Kidney (tissue), 14 donors: Measurements from ENCODE around the gene CBFB. TPM values are rescaled to one million over a fixed set of nuclear protein-coding genes. Genes with fewer than 3 reads are reported as not detected.
A peak's percentile ranks its signal among the peaks of the same experiment; 100 is the strongest.

Source experiments
- DNase-seq, 5 donors: peaks; one replicate each; pipeline ENCODE4 v3.0.0-alpha.2; 2013 to 2020
- FAIRE-seq: peaks from 2 replicates; lab custom pipeline; 2012; peaks lifted over from hg19 to GRCh38; lab: Jason Lieb, UNC
- H3K27ac ChIP-seq, 2 donors: one replicate each; pipeline ENCODE4 v1.7.0; 2013; ENCODE audit warnings: low read depth in 2 of 2, low read length in 2 of 2, inconsistent platforms in 1 of 2
- H3K27me3 ChIP-seq: one replicate; pipeline ENCODE4 v1.7.1; 2013; ENCODE audit warnings: low read length, inconsistent platforms; ENCODE audit not compliant: control insufficient read depth, insufficient read depth
- H3K36me3 ChIP-seq, 3 donors: one replicate each; pipeline versions ENCODE4 v1.7.0 to v1.7.1; 2013; ENCODE audit warnings: low read length in 3 of 3, control low read depth in 1 of 3, inconsistent platforms in 1 of 3; ENCODE audit not compliant: insufficient read depth in 3 of 3, control insufficient read depth in 2 of 3
- H3K4me1 ChIP-seq, 3 donors: one replicate each; pipeline versions ENCODE4 v1.7.0 to v1.7.1; 2013; ENCODE audit warnings: low read length in 3 of 3, inconsistent platforms in 1 of 3, low read depth in 1 of 3; ENCODE audit not compliant: control insufficient read depth in 2 of 3, insufficient read depth in 2 of 3
- H3K4me3 ChIP-seq, 3 donors: one replicate each; pipeline versions ENCODE4 v1.7.0 to v1.8.1; 2013; ENCODE audit warnings: low read length in 3 of 3, control low read depth in 1 of 3, inconsistent platforms in 1 of 3
- H3K9ac ChIP-seq, 3 donors: one replicate each; pipeline versions ENCODE4 v1.7.0 to v1.7.1; 2013; ENCODE audit warnings: low read length in 3 of 3, control low read depth in 1 of 3, inconsistent platforms in 1 of 3
- H3K9me3 ChIP-seq, 3 donors: one replicate each; pipeline versions ENCODE4 v1.7.0 to v1.7.1; 2013; ENCODE audit warnings: low read length in 3 of 3, control low read depth in 1 of 3, inconsistent platforms in 1 of 3; ENCODE audit not compliant: control insufficient read depth in 2 of 3, insufficient read depth in 1 of 3
- CTCF ChIP-seq: IDR thresholded peaks from 3 replicates; pipeline ENCODE4 v1.5.1; 2012; ENCODE audit warnings: mild to moderate bottlenecking, moderate library complexity, borderline replicate concordance; ENCODE audit not compliant: insufficient read depth; ENCODE audit errors: extremely low read depth
- intact Hi-C: fragments of 100-400 bp; cut with DNase I; formaldehyde crosslinking; loops from one replicate; pipeline ENCODE4 v1.11.1; 2022
- polyA plus RNA-seq: library from polyadenylated mRNA; stranded (reverse); fragments of 350-450 nt; fragmentation: Illumina TruSeq; extraction: RNeasy Lipid Tissue Mini Kit (QIAGEN cat#74804); gene quantifications from one replicate; pipeline ENCODE4 v1.2.3, GENCODE V29; 2014; ENCODE audit warnings: low read depth, low replicate concordance; ENCODE audit not compliant: insufficient read depth
- total RNA-seq: library from RNA; stranded (reverse); fragmentation: NEBNext Ultra II Directional; extraction: Animal tissue kit (Norgen Biotek cat#: 25700); gene quantifications from one replicate; pipeline ENCODE4 v1.2.1, GENCODE V29; 2021
- donor health status: control.
- donor health status: control.
- donor health status: control.
- donor health status: control.
- donor health status: control.
- donor health status: DM: yes; HTN: yes; CAD: no.
- donor health status: Normal renal cell carcinoma (clear cell type).

The CBFB gene
- total and polyA plus RNA-seq, 2 donors from 2014 or later = 9.7 to 57.3 TPM

- H3K36me3 ChIP-seq = no peaks in the 10 kb centered on the region
- DNase-seq (no peak), FAIRE-seq (no peak)
- no peaks in the 10 kb centered on the region for H3K27me3 ChIP-seq
- H3K4me1 ChIP-seq = peaks cover 0 to 3% (median 0%) of the 10 kb centered on the region in 3 donors
- H3K9ac ChIP-seq = no peak overlapping the region
- TF ChIP-seq CTCF = no peak
- H3K4me3 ChIP-seq = no peak overlapping the region
- intact Hi-C loops = no loop called here
- no peak overlapping the region for H3K27ac ChIP-seq
- H3K9me3 ChIP-seq = no peaks in the 10 kb centered on the region
Observed at GRCh38 chr16:67022531-67023214, 6.3 kb upstream of the CBFB start.

DNA sequence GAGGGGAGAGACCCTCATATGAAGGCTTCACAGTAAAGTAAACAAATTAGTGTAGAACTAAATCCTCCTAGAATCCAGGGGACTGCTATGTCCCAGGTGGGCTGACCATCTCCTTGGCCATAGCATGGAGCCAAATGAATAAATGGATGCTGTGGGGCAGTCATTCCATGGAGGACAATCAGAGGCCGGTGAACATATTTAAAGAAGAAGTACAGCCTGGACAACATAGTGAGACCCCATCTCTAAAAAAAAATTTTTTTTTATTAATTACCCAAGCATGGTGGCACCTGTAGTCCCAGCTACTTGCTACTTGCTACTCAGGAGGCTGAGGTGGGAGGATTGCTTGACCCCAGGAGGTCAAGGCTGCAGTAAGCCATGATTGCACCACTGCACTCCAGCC, 5.3 kb upstream of the CBFB start:
- Histone ChIP-seq H3K36me3 (no peaks in the 10 kb centered on the region), H3K27ac (no peak overlapping the region), H3K9ac (no peak overlapping the region), H3K27me3 (no peaks in the 10 kb centered on the region), H3K4me3 (no peak overlapping the region), H3K4me1 (peaks cover 0 to 3% (median 3%) of the 10 kb centered on the region in 3 donors), H3K9me3 (no peaks in the 10 kb centered on the region)
- FAIRE-seq = no peak
- intact Hi-C loops = no loop called here
- TF ChIP-seq CTCF = no peak
- no peak for DNase-seq

- DNase-seq (peak in 2 of 5 donors; percentile 28 to 56), FAIRE-seq (no peak)
- Histone ChIP-seq H3K27ac (no peak overlapping the region), H3K27me3 (no peaks in the 10 kb centered on the region), H3K9ac (no peak overlapping the region), H3K36me3 (no peaks in the 10 kb centered on the region), H3K4me3 (no peak overlapping the region), H3K9me3 (no peaks in the 10 kb centered on the region), H3K4me1 (peaks cover 0 to 3% (median 3%) of the 10 kb centered on the region in 3 donors)
- intact Hi-C loops = no loop called here
- no peak for TF ChIP-seq CTCF
Observed at GRCh38 chr16:67024384-67025209, 4.4 kb upstream of the CBFB start.
